Trophoblast cell (in vitro differentiated cells and primary cell): ENCODE data around the gene IL1R1.

Experiments used
- DNase-seq, 2 donors: peaks; one replicate each; pipeline ENCODE4 v3.0.0-alpha.2; 2016
- H2AFZ ChIP-seq: 2 replicates; pipeline ENCODE4 v1.6.1; 2013; ENCODE audit warnings: low read length, moderate library complexity, mild to moderate bottlenecking; ENCODE audit not compliant: insufficient read depth, poor library complexity
- H2AK5ac ChIP-seq: 2 replicates; pipeline ENCODE4 v1.6.1; 2013; ENCODE audit warnings: mild to moderate bottlenecking, low read length
- H2BK120ac ChIP-seq: 2 replicates; pipeline ENCODE4 v1.6.1; 2013; ENCODE audit warnings: low read length, mild to moderate bottlenecking, moderate library complexity; ENCODE audit not compliant: insufficient read depth, poor library complexity
- H2BK12ac ChIP-seq: 2 replicates; pipeline ENCODE4 v1.6.1; 2013; ENCODE audit warnings: mild to moderate bottlenecking, low read length, moderate library complexity
- H2BK5ac ChIP-seq: 2 replicates; pipeline ENCODE4 v1.6.1; 2013; ENCODE audit warnings: low read length, low read depth, moderate library complexity, mild to moderate bottlenecking; ENCODE audit not compliant: poor library complexity
- H3K14ac ChIP-seq: 2 replicates; pipeline ENCODE4 v1.6.1; 2013; ENCODE audit warnings: mild to moderate bottlenecking, low read length
- H3K18ac ChIP-seq: 2 replicates; pipeline ENCODE4 v1.6.1; 2013; ENCODE audit warnings: mild to moderate bottlenecking, low read length
- H3K23ac ChIP-seq: 2 replicates; pipeline ENCODE4 v1.6.1; 2013; ENCODE audit warnings: low read length
- H3K27ac ChIP-seq: 2 replicates; pipeline ENCODE4 v1.5.1; 2013; ENCODE audit warnings: low read depth, mild to moderate bottlenecking, inconsistent platforms, low read length, moderate library complexity
- H3K27me3 ChIP-seq: 2 replicates; pipeline ENCODE4 v1.6.1; 2013; ENCODE audit warnings: inconsistent platforms, mild to moderate bottlenecking, low read length, moderate library complexity; ENCODE audit not compliant: insufficient read depth
- H3K36me3 ChIP-seq, 2 experiments: 1 replicate in 1 of 2; 2 replicates in 1 of 2; pipeline ENCODE4 v1.6.1; 2013; ENCODE audit warnings: low read length in 2 of 2, mild to moderate bottlenecking in 2 of 2, moderate library complexity in 1 of 2; ENCODE audit not compliant: insufficient read depth in 2 of 2, control insufficient read depth in 1 of 2
- H3K4ac ChIP-seq: 2 replicates; pipeline ENCODE4 v1.6.1; 2013; ENCODE audit warnings: low read depth, mild to moderate bottlenecking, low read length, moderate library complexity
- H3K4me1 ChIP-seq, 2 experiments: 1 replicate in 1 of 2; 2 replicates in 1 of 2; pipeline ENCODE4 v1.6.1; 2013; ENCODE audit warnings: low read length in 2 of 2, mild to moderate bottlenecking in 2 of 2, moderate library complexity in 1 of 2; ENCODE audit not compliant: insufficient read depth in 2 of 2, control insufficient read depth in 1 of 2
- H3K4me2 ChIP-seq: 2 replicates; pipeline ENCODE4 v1.6.1; 2013; ENCODE audit warnings: inconsistent platforms, mild to moderate bottlenecking, low read length, moderate library complexity
- H3K4me3 ChIP-seq: 2 replicates; pipeline ENCODE4 v1.5.1; 2013; ENCODE audit warnings: mild to moderate bottlenecking, low read depth, low read length, inconsistent platforms
- H3K79me1 ChIP-seq: one replicate; pipeline ENCODE4 v1.6.1; 2013; ENCODE audit warnings: low read length
- H3K79me2 ChIP-seq: 2 replicates; pipeline ENCODE4 v1.6.1; 2013; ENCODE audit warnings: low read length, mild to moderate bottlenecking; ENCODE audit not compliant: control insufficient read depth, insufficient read depth, poor library complexity
- H3K9ac ChIP-seq: 2 replicates; pipeline ENCODE4 v1.6.1; 2013; ENCODE audit warnings: mild to moderate bottlenecking, low read length
- H3K9me3 ChIP-seq: 2 replicates; pipeline ENCODE4 v1.6.1; 2013; ENCODE audit warnings: low read depth, mild to moderate bottlenecking, control low read depth, inconsistent platforms, low read length; ENCODE audit not compliant: insufficient read depth
- H4K12ac ChIP-seq: 2 replicates; pipeline ENCODE4 v1.6.1; 2013; ENCODE audit warnings: low read depth, mild to moderate bottlenecking, low read length, moderate library complexity
- H4K8ac ChIP-seq: 2 replicates; pipeline ENCODE4 v1.6.1; 2013; ENCODE audit warnings: low read depth, mild to moderate bottlenecking, low read length, moderate library complexity
- H4K91ac ChIP-seq: one replicate; pipeline ENCODE4 v1.6.1; 2013; ENCODE audit warnings: low read depth, mild to moderate bottlenecking, low read length, moderate library complexity
- whole genome bisulfite sequencing: extraction: QIAGEN DNeasy Blood & Tissue Kit; methylation state at CpG from one replicate; pipeline ENCODE4 v1.1.7; 2013; ENCODE audit warnings: missing lambda C conversion rate; ENCODE audit not compliant: insufficient read length, insufficient coverage; ENCODE audit errors: extremely low coverage; 5-methylcytosine and 5-hydroxymethylcytosine counted together

Gene IL1R1

DNA sequence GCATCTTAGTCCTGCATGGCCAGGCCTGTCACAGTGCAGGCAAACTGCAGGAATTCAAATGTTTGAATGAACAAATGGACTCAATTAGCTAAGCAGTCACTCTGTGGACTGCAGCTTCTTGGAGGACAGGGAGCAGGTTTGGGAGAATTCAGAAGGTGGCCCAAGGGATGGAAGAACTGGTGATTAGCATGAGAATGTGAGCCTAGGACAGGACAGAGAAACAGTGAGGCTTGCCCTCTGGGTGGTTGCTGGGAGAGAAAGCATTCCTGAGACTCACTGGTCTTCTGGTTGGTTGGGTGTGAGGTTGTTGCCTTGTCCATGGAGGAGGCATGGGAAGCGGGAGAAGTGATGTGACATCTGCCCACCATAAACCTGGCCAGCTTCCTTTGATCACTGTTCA is 58.0 kb downstream of the IL1R1 start:
- no peak overlapping the region for H2BK120ac ChIP-seq
- no peaks in the 10 kb centered on the region for H3K9me3 ChIP-seq
- H3K9ac ChIP-seq: peak overlapping the region; percentile 53
- no CpG with 5 or more reads among the region's 1 CpG for WGBS
- H4K12ac ChIP-seq: no peak overlapping the region
- no peak overlapping the region for H3K23ac ChIP-seq
- no peak overlapping the region for H2BK12ac ChIP-seq
- H4K8ac ChIP-seq: no peak overlapping the region
- H2AFZ ChIP-seq: no peak overlapping the region
- H3K14ac ChIP-seq: no peak overlapping the region
- H3K18ac ChIP-seq: no peak overlapping the region
- H3K4me2 ChIP-seq: no peak overlapping the region
- no peaks in the 10 kb centered on the region for H3K79me1 ChIP-seq
- H3K79me2 ChIP-seq: no peaks in the 10 kb centered on the region
- no peak overlapping the region for H3K27ac ChIP-seq
- no peak overlapping the region for H3K4ac ChIP-seq
- no peak overlapping the region for H2BK5ac ChIP-seq
- no peaks in the 10 kb centered on the region for H3K36me3 ChIP-seq
- H3K4me3 ChIP-seq: no peak overlapping the region
- no peak for DNase-seq
- H3K27me3 ChIP-seq: no peaks in the 10 kb centered on the region
- peaks cover 0 to 7% of the 10 kb centered on the region in 2 experiments for H3K4me1 ChIP-seq
- no peak overlapping the region for H2AK5ac ChIP-seq
- no peak overlapping the region for H4K91ac ChIP-seq

GRCh38 chr2:102204638-102205037 is 62.1 kb downstream of the IL1R1 start:
- no peak for DNase-seq
- H2BK5ac ChIP-seq: no peak overlapping the region
- no peak overlapping the region for H3K14ac ChIP-seq
- no peak overlapping the region for H3K9ac ChIP-seq
- H3K4me3 ChIP-seq: no peak overlapping the region
- no peak overlapping the region for H3K27ac ChIP-seq
- no peak overlapping the region for H2AFZ ChIP-seq
- H3K4ac ChIP-seq: no peak overlapping the region
- no peaks in the 10 kb centered on the region for H3K79me2 ChIP-seq
- H3K4me2 ChIP-seq: no peak overlapping the region
- no peaks in the 10 kb centered on the region for H3K27me3 ChIP-seq
- H4K91ac ChIP-seq: no peak overlapping the region
- no peak overlapping the region for H3K18ac ChIP-seq
- no peaks in the 10 kb centered on the region for H3K9me3 ChIP-seq
- no peaks in the 10 kb centered on the region for H3K36me3 ChIP-seq
- H2BK12ac ChIP-seq: no peak overlapping the region
- H4K8ac ChIP-seq: no peak overlapping the region
- no peak overlapping the region for H2AK5ac ChIP-seq
- peaks cover 0 to 4% of the 10 kb centered on the region in 2 experiments for H3K4me1 ChIP-seq
- no peak overlapping the region for H4K12ac ChIP-seq
- H3K79me1 ChIP-seq: no peaks in the 10 kb centered on the region
- H2BK120ac ChIP-seq: no peak overlapping the region
- no peak overlapping the region for H3K23ac ChIP-seq

GRCh38 chr2:102206666-102207341 is 64.3 kb downstream of the IL1R1 start:
- WGBS: no CpG with 5 or more reads among the region's 5 CpGs
- H2BK5ac ChIP-seq: no peak overlapping the region
- no peak overlapping the region for H4K12ac ChIP-seq
- H2BK12ac ChIP-seq: no peak overlapping the region
- H2BK120ac ChIP-seq: no peak overlapping the region
- no peaks in the 10 kb centered on the region for H3K36me3 ChIP-seq
- no peak overlapping the region for H4K91ac ChIP-seq
- H2AK5ac ChIP-seq: no peak overlapping the region
- H3K4ac ChIP-seq: no peak overlapping the region
- no peaks in the 10 kb centered on the region for H3K79me2 ChIP-seq
- no peaks in the 10 kb centered on the region for H3K4me1 ChIP-seq
- H3K14ac ChIP-seq: no peak overlapping the region
- no peak overlapping the region for H3K4me2 ChIP-seq
- H3K9ac ChIP-seq: no peak overlapping the region
- H3K27ac ChIP-seq: no peak overlapping the region
- no peaks in the 10 kb centered on the region for H3K79me1 ChIP-seq
- H3K23ac ChIP-seq: no peak overlapping the region
- no peak for DNase-seq
- H3K27me3 ChIP-seq: no peaks in the 10 kb centered on the region
- H3K18ac ChIP-seq: no peak overlapping the region
- H2AFZ ChIP-seq: no peak overlapping the region
- no peaks in the 10 kb centered on the region for H3K9me3 ChIP-seq
- no peak overlapping the region for H4K8ac ChIP-seq
- no peak overlapping the region for H3K4me3 ChIP-seq

GRCh38 chr2:102208774-102209173 is 66.2 kb downstream of the IL1R1 start:
- no peak overlapping the region for H2BK120ac ChIP-seq

More at GRCh38 chr2:102208774-102209173, 66.2 kb downstream of the IL1R1 start:
- DNase-seq: no peak
- H2AFZ ChIP-seq: no peak overlapping the region
- no peak overlapping the region for H3K4me3 ChIP-seq
- no peak overlapping the region for H3K18ac ChIP-seq
- H3K4ac ChIP-seq: no peak overlapping the region
- no peak overlapping the region for H4K8ac ChIP-seq
- H3K79me2 ChIP-seq: no peaks in the 10 kb centered on the region
- H2BK12ac ChIP-seq: no peak overlapping the region
- H3K4me1 ChIP-seq: no peaks in the 10 kb centered on the region
- no peak overlapping the region for H4K91ac ChIP-seq
- no peak overlapping the region for H3K9ac ChIP-seq
- H2BK5ac ChIP-seq: no peak overlapping the region
- H3K14ac ChIP-seq: no peak overlapping the region
- no peak overlapping the region for H4K12ac ChIP-seq
- H3K36me3 ChIP-seq: no peaks in the 10 kb centered on the region
- H2AK5ac ChIP-seq: no peak overlapping the region
- H3K27me3 ChIP-seq: no peaks in the 10 kb centered on the region
- H3K9me3 ChIP-seq: no peaks in the 10 kb centered on the region
- H3K4me2 ChIP-seq: no peak overlapping the region
- H3K23ac ChIP-seq: no peak overlapping the region
- H3K27ac ChIP-seq: no peak overlapping the region
- no peaks in the 10 kb centered on the region for H3K79me1 ChIP-seq
